OCI-LY7 (cell line): ENCODE results near the gene HJV. TPM values are rescaled to one million over a fixed set of nuclear protein-coding genes. Genes with fewer than 3 reads are reported as not detected.
A peak's percentile ranks its signal among the peaks of the same experiment; 100 is the strongest.

Source experiments
- BruUV-seq: library from RNA; stranded (reverse); fragments of 400-500 nt; replicated peaks from 2 replicates; lab custom pipeline; 2021; lab: Mats Ljungman, UMichigan
- CTCF ChIA-PET: fragments of 300-600 bp; sonication (Branson Sonifier 250); formaldehyde crosslinking; loops from one replicate; lab custom pipeline; 2022; ENCODE audit warnings: antibody characterized with exemption; ENCODE audit not compliant: unreplicated experiment; lab: Charles Lee
- POLR2A ChIA-PET: fragments of 300-600 bp; sonication (Branson Sonifier 250); formaldehyde crosslinking; loops from one replicate; lab custom pipeline; 2022; ENCODE audit warnings: antibody characterized with exemption; lab: Charles Lee
- DNase-seq: peaks from one replicate; pipeline ENCODE4 v3.0.0-alpha.2; 2015; ENCODE audit warnings: low spot score
- H2AFZ ChIP-seq: fragments of 200-600 bp; sonication (generic), shearing (Covaris generic); 2 replicates; pipeline ENCODE4 v1.6.1; 2014; ENCODE audit warnings: mild to moderate bottlenecking, antibody characterized with exemption, low read length, moderate library complexity
- H3K27ac ChIP-seq: fragments of 200-600 bp; sonication (generic); 2 replicates; pipeline ENCODE4 v1.5.1; 2014; ENCODE audit warnings: mixed run types, low read depth, mild to moderate bottlenecking, moderate library complexity, low read length, inconsistent platforms; ENCODE audit not compliant: poor library complexity, severe bottlenecking
- H3K36me3 ChIP-seq: fragments of 200-600 bp; sonication (generic); 2 replicates; pipeline ENCODE4 v1.6.1; 2014; ENCODE audit warnings: mild to moderate bottlenecking, antibody characterized with exemption, low read length, moderate library complexity, mixed read lengths; ENCODE audit not compliant: insufficient read depth
- H3K4me1 ChIP-seq: fragments of 200-600 bp; sonication (generic); 2 replicates; pipeline ENCODE4 v1.5.1; 2014; ENCODE audit warnings: mild to moderate bottlenecking, low read length; ENCODE audit not compliant: insufficient read depth, poor library complexity, severe bottlenecking
- H3K4me2 ChIP-seq: fragments of 200-600 bp; sonication (generic); 2 replicates; pipeline ENCODE4 v1.6.1; 2014; ENCODE audit warnings: mild to moderate bottlenecking, low read length
- H3K4me3 ChIP-seq: fragments of 200-600 bp; sonication (generic); 2 replicates; pipeline ENCODE4 v1.5.1; 2014; ENCODE audit warnings: mild to moderate bottlenecking, low read depth, low read length; ENCODE audit not compliant: poor library complexity, severe bottlenecking
- H3K79me2 ChIP-seq: fragments of 200-600 bp; sonication (generic); 2 replicates; pipeline ENCODE4 v1.6.1; 2016; ENCODE audit warnings: low read depth, mild to moderate bottlenecking, low read length, moderate library complexity, mixed read lengths; ENCODE audit not compliant: insufficient read depth
- H3K9me2 ChIP-seq: fragments of 200-600 bp; sonication (generic); 2 replicates; pipeline ENCODE4 v1.6.1; 2016; ENCODE audit warnings: mild to moderate bottlenecking, low read length, mixed read lengths; ENCODE audit not compliant: insufficient read depth
- H3K9me3 ChIP-seq: fragments of 200-600 bp; sonication (generic); 2 replicates; pipeline ENCODE4 v1.6.1; 2014; ENCODE audit warnings: mild to moderate bottlenecking, mixed run types, low read length, mixed read lengths
- H4K20me1 ChIP-seq: fragments of 200-600 bp; sonication (generic); 2 replicates; pipeline ENCODE4 v1.6.1; 2014; ENCODE audit warnings: mild to moderate bottlenecking, antibody characterized with exemption, low read length, moderate library complexity, mixed read lengths; ENCODE audit not compliant: insufficient read depth
- CTCF ChIP-seq: fragments of 200-600 bp; sonication (generic); conservative IDR thresholded peaks from 2 replicates; pipeline ENCODE4 v1.5.1; 2014; ENCODE audit warnings: mild to moderate bottlenecking, antibody characterized with exemption, low read length, moderate library complexity, mixed read lengths
- EZH2phosphoT487 ChIP-seq: fragments of 200-600 bp; sonication (generic); IDR thresholded peaks from 2 replicates; pipeline ENCODE4 v1.6.1; 2018; ENCODE audit warnings: low read depth, borderline replicate concordance, mild to moderate bottlenecking, mixed run types, antibody characterized with exemption, low read length, moderate library complexity, mixed read lengths
- intact Hi-C: fragments of 100-400 bp; cut with micrococcal nuclease; formaldehyde crosslinking; loops from one replicate; pipeline ENCODE4 v1.10.0; 2022; ENCODE audit not compliant: unreplicated experiment
- small RNA-seq: library from RNA; depleted of rRNA; stranded (forward); fragments of <200 nt; gene quantifications from one replicate; pipeline ENCODE3, GENCODE V24; 2014
- total RNA-seq, 2 experiments: library from RNA; depleted of rRNA in 1 of 2; stranded (reverse); fragments of >200 nt in 1 of 2; shearing (Covaris generic) in 1 of 2; gene quantifications; 2 replicates each; pipeline ENCODE4 v1.2.3, GENCODE V29; 2014 to 2022

Gene HJV
- total RNA-seq, 2 experiments from 2014 or later: not detected

- POLR2A ChIA-PET: no interaction called here
- CTCF ChIA-PET: no interaction called here
Observed at GRCh38 chr1:145974721-145975120, 46.8 kb downstream of the HJV start.

GRCh38 chr1:145972580-145972979, 49.0 kb downstream of the HJV start:
- no TSS peak for BruUV-seq
- Histone ChIP-seq H3K9me3 (no peaks in the 10 kb centered on the region), H3K27ac (no peak overlapping the region), H3K9me2 (no peaks in the 10 kb centered on the region), H3K36me3 (peaks cover 2% of the 10 kb centered on the region), H3K79me2 (no peaks in the 10 kb centered on the region), H4K20me1 (no peaks in the 10 kb centered on the region), H2AFZ (no peak overlapping the region), H3K4me3 (no peak overlapping the region), H3K4me1 (peaks cover 7% of the 10 kb centered on the region), H3K4me2 (no peak overlapping the region)
- TF ChIP-seq EZH2phosphoT487 (no peak), CTCF (no peak)
- POLR2A ChIA-PET: no interaction called here
- no peak for DNase-seq
- CTCF ChIA-PET: no interaction called here
- intact Hi-C loops: no loop called here

More at GRCh38 chr1:145974721-145975120, 46.8 kb downstream of the HJV start:
- Histone ChIP-seq H3K4me3 (no peak overlapping the region), H3K4me2 (no peak overlapping the region), H3K4me1 (peaks cover 29% of the 10 kb centered on the region), H3K36me3 (no peaks in the 10 kb centered on the region), H3K27ac (no peak overlapping the region), H3K79me2 (no peaks in the 10 kb centered on the region), H4K20me1 (no peaks in the 10 kb centered on the region), H2AFZ (no peak overlapping the region), H3K9me3 (no peaks in the 10 kb centered on the region), H3K9me2 (no peaks in the 10 kb centered on the region)
- BruUV-seq: no TSS peak
- TF ChIP-seq EZH2phosphoT487 (no peak), CTCF (no peak)
- intact Hi-C loops: loop anchor here (5.0 kb wide), 1 partner anchor 127 kb away; the partner anchor contains the start of gene NUDT17
- no peak for DNase-seq

Small RNA genes lying within 50 kb of the gene (small RNA-seq; reads per million reads assigned to genes)
- gene RNVU1-6: 7.4 reads per million, percentile 94 among the genes with 10 or more reads in this experiment

Other genes starting within 250 kb of the HJV start
- 14.7 and 14.8 TPM in 2 replicates for gene RNF115, start 197.6 kb downstream of the HJV start, total RNA-seq (2014; rRNA removed; shearing (Covaris generic))
- gene RNF115, start 197.6 kb downstream of the HJV start, total RNA-seq (2022): 23.9 and 24.0 TPM in 2 replicates
- 48.9 and 57.1 TPM in 2 replicates for gene POLR3C, start 197.5 kb downstream of the HJV start, total RNA-seq (2014; rRNA removed; shearing (Covaris generic))
- 78.8 and 80.0 TPM in 2 replicates for gene POLR3C, start 197.5 kb downstream of the HJV start, total RNA-seq (2022)
- 10.8 and 16.9 TPM in 2 replicates for gene NUDT17, start 176.1 kb downstream of the HJV start, total RNA-seq (2014; rRNA removed; shearing (Covaris generic))
- gene NUDT17, start 176.1 kb downstream of the HJV start, total RNA-seq (2022): 39.3 and 39.4 TPM in 2 replicates
- 7.8 and 9.4 TPM in 2 replicates for gene PIAS3, start 162.7 kb downstream of the HJV start, total RNA-seq (2014; rRNA removed; shearing (Covaris generic))
- gene PIAS3, start 162.7 kb downstream of the HJV start, total RNA-seq (2022): 28.1 and 32.8 TPM in 2 replicates
- not detected in 2 replicates for gene ANKRD35, start 135.9 kb downstream of the HJV start, total RNA-seq (2014; rRNA removed; shearing (Covaris generic))
- not detected in 2 replicates for gene ANKRD35, start 135.9 kb downstream of the HJV start, total RNA-seq (2022)
- gene ITGA10, start 111.7 kb downstream of the HJV start, total RNA-seq (2014; rRNA removed; shearing (Covaris generic)): 0.82 and 1.5 TPM in 2 replicates
- gene ITGA10, start 111.7 kb downstream of the HJV start, total RNA-seq (2022): 0.87 and 1.5 TPM in 2 replicates
- gene PEX11B, start 103.0 kb downstream of the HJV start, total RNA-seq (2014; rRNA removed; shearing (Covaris generic)): 18.2 and 19.5 TPM in 2 replicates
- 29.8 and 32.9 TPM in 2 replicates for gene PEX11B, start 103.0 kb downstream of the HJV start, total RNA-seq (2022)
- gene RBM8A, start 94.3 kb downstream of the HJV start, total RNA-seq (2014; rRNA removed; shearing (Covaris generic)): 135 and 239 TPM in 2 replicates
- gene RBM8A, start 94.3 kb downstream of the HJV start, total RNA-seq (2022): 177 and 200 TPM in 2 replicates
- gene LIX1L, start 63.7 kb downstream of the HJV start, total RNA-seq (2014; rRNA removed; shearing (Covaris generic)): 10.2 and 11.6 TPM in 2 replicates
- 26.3 and 31.8 TPM in 2 replicates for gene LIX1L, start 63.7 kb downstream of the HJV start, total RNA-seq (2022)
- gene ANKRD34A, start 57.2 kb downstream of the HJV start, total RNA-seq (2014; rRNA removed; shearing (Covaris generic)): 0.62 and 1.9 TPM in 2 replicates
- 4.5 and 4.8 TPM in 2 replicates for gene ANKRD34A, start 57.2 kb downstream of the HJV start, total RNA-seq (2022)
- gene POLR3GL, start 57.0 kb downstream of the HJV start, total RNA-seq (2014; rRNA removed; shearing (Covaris generic)): 19.8 and 29.8 TPM in 2 replicates
- 27.3 and 30.7 TPM in 2 replicates for gene POLR3GL, start 57.0 kb downstream of the HJV start, total RNA-seq (2022)
- 99.9 and 144 TPM in 2 replicates for gene TXNIP, start 25.2 kb downstream of the HJV start, total RNA-seq (2014; rRNA removed; shearing (Covaris generic))
- gene TXNIP, start 25.2 kb downstream of the HJV start, total RNA-seq (2022): 50.3 and 76.8 TPM in 2 replicates
- 1.0 and 1.2 TPM in 2 replicates for gene NBPF10, start 123.1 kb upstream of the HJV start, total RNA-seq (2014; rRNA removed; shearing (Covaris generic))
- 2.4 and 2.7 TPM in 2 replicates for gene NBPF10, start 123.1 kb upstream of the HJV start, total RNA-seq (2022)
- gene NOTCH2NLA, start 207.3 kb upstream of the HJV start, total RNA-seq (2014; rRNA removed; shearing (Covaris generic)): 19.6 and 21.9 TPM in 2 replicates
- 31.1 and 36.4 TPM in 2 replicates for gene NOTCH2NLA, start 207.3 kb upstream of the HJV start, total RNA-seq (2022)